Spleen (tissue), 7 donors: Measurements from ENCODE around the gene ARHGAP22.

Experiments
- CTCF ChIP-seq, 11 experiments: fragments of 200-600 bp in 7 of 11; fragments of 450-650 bp in 4 of 11; sonication (generic) in 4 of 11; IDR thresholded peaks in 8 of 11; conservative IDR thresholded peaks in 3 of 11; 1 replicate in 7 of 11; 2 replicates in 4 of 11; pipeline versions ENCODE4 v1.4.0 to v1.8.0; 2016 to 2021; ENCODE audit warnings: antibody characterized with exemption in 11 of 11, inconsistent platforms in 4 of 11, mild to moderate bottlenecking in 1 of 11
- POLR2AphosphoS5 ChIP-seq, 3 donors: sonication (generic); formaldehyde crosslinking; IDR thresholded peaks; one replicate each; pipeline ENCODE4 v1.5.1; 2017; ENCODE audit warnings: antibody characterized with exemption in 3 of 3
- donor health status: DM: no; HTN: no; CAD: no; lungs with moderate emphysema.
- donor health status: DM: no; HTN: no; CAD: no.
- donor health status: DM: no; HTN: no; CAD: no.

GRCh38 chr10:48448796-48449195, 156.1 kb downstream of the ARHGAP22 start:
- TF ChIP-seq CTCF (IDR thresholded peaks at IDR 0.05 in 8 of 11, conservative IDR thresholded peaks at IDR 0.05 in 3 of 11): no peak
- TF ChIP-seq POLR2AphosphoS5 (IDR thresholded peaks at IDR 0.05): no peak
